Caco-2 (cell line): ENCODE measurements around the gene SDHB. TPM values are rescaled to one million over a fixed set of nuclear protein-coding genes. Genes with fewer than 3 reads are reported as not detected.

ENCODE experiments used
- BruUV-seq: library from RNA; stranded (reverse); fragments of 400-500 nt; replicated peaks from 2 replicates; lab custom pipeline; 2021; lab: Mats Ljungman, UMichigan
- CTCF ChIA-PET: fragments of 300-600 bp; sonication (Branson Sonifier 250); formaldehyde crosslinking; loops from one replicate; lab custom pipeline; 2022; ENCODE audit warnings: antibody characterized with exemption; lab: Charles Lee
- POLR2A ChIA-PET: fragments of 300-600 bp; sonication (Branson Sonifier 250); formaldehyde crosslinking; loops from one replicate; lab custom pipeline; 2022; ENCODE audit warnings: antibody characterized with exemption; lab: Charles Lee
- DNase-seq, 2 experiments: peaks; one replicate each; pipeline versions ENCODE4 v3.0.0 to v3.0.0-alpha.2; 2020 to 2022
- H3K27me3 ChIP-seq: replicated peaks from 2 replicates; pipeline ENCODE4 v1.6.0; 2011; ENCODE audit warnings: low read length; ENCODE audit not compliant: control insufficient read depth, insufficient read depth
- H3K36me3 ChIP-seq: 2 replicates; pipeline ENCODE4 v1.5.1; 2011; ENCODE audit warnings: low read length; ENCODE audit not compliant: control insufficient read depth, insufficient read depth
- H3K4me1 ChIP-seq: fragments of 250-450 bp; sonication (Bioruptor Pico); 2 replicates; pipeline ENCODE4 v1.5.1; 2020; ENCODE audit warnings: mild to moderate bottlenecking
- H3K4me3 ChIP-seq: 2 replicates; pipeline ENCODE4 v1.5.1; 2011; ENCODE audit warnings: low read depth, mild to moderate bottlenecking, control low read depth, low read length
- H3K9me3 ChIP-seq: fragments of 250-450 bp; sonication (Bioruptor Pico); 2 replicates; pipeline ENCODE4 v1.5.1; 2020; ENCODE audit warnings: mild to moderate bottlenecking, moderate library complexity
- H3K27ac Mint-ChIP-seq: one replicate; pipeline ENCODE4 v1.8.0; 2022; ENCODE audit warnings: mixed read lengths; ENCODE audit not compliant: unreplicated experiment
- H3K27me3 Mint-ChIP-seq: one replicate; pipeline ENCODE4 v1.8.0; 2022; ENCODE audit warnings: mixed read lengths; ENCODE audit not compliant: insufficient read depth, unreplicated experiment
- H3K36me3 Mint-ChIP-seq: one replicate; pipeline ENCODE4 v1.8.0; 2022; ENCODE audit warnings: mild to moderate bottlenecking, mixed read lengths; ENCODE audit not compliant: insufficient read depth, unreplicated experiment
- H3K4me1 Mint-ChIP-seq: one replicate; pipeline ENCODE4 v1.8.0; 2022; ENCODE audit warnings: low read depth, mixed read lengths; ENCODE audit not compliant: unreplicated experiment
- H3K4me3 Mint-ChIP-seq: one replicate; pipeline ENCODE4 v1.8.0; 2022; ENCODE audit warnings: mild to moderate bottlenecking, moderate library complexity, mixed read lengths; ENCODE audit not compliant: unreplicated experiment
- H3K9me3 Mint-ChIP-seq: one replicate; pipeline ENCODE4 v1.8.0; 2022; ENCODE audit warnings: mixed read lengths; ENCODE audit not compliant: unreplicated experiment
- CTCF ChIP-seq, 2 experiments: fragments of 200-600 bp in 1 of 2; IDR thresholded peaks; 1 replicate in 1 of 2; 2 replicates in 1 of 2; pipeline versions ENCODE4 v1.5.1 to v1.8.0; 2011 to 2022; ENCODE audit warnings: antibody characterized with exemption in 1 of 2, control low read depth in 1 of 2, inconsistent platforms in 1 of 2, low read depth in 1 of 2, low read length in 1 of 2, mild to moderate bottlenecking in 1 of 2, moderate library complexity in 1 of 2; ENCODE audit not compliant: insufficient read depth in 1 of 2, severe bottlenecking in 1 of 2, unreplicated experiment in 1 of 2
- intact Hi-C: fragments of 100-400 bp; cut with micrococcal nuclease; formaldehyde crosslinking; loops from one replicate; pipeline ENCODE4 v1.10.0; 2022; ENCODE audit not compliant: unreplicated experiment
- total RNA-seq: library from RNA; stranded (reverse); gene quantifications from 2 replicates; pipeline ENCODE4 v1.2.3, GENCODE V29; 2022

The SDHB gene
- total RNA-seq, 1 experiment from 2014 or later = 91.5 TPM

GRCh38 chr1:17023573-17023972 is 30.3 kb downstream of the SDHB start:
- Mint-ChIP-seq H3K4me3 (no peak overlapping the region), H3K4me1 (no peaks in the 10 kb centered on the region), H3K27ac (no peak overlapping the region), H3K27me3 (no peaks in the 10 kb centered on the region), H3K9me3 (no peaks in the 10 kb centered on the region), H3K36me3 (peaks cover 49% of the 10 kb centered on the region)
- intact Hi-C loops = no loop called here
- no TSS peak for BruUV-seq
- CTCF ChIA-PET = no interaction called here
- POLR2A ChIA-PET = no interaction called here
- Histone ChIP-seq H3K27me3 (no peaks in the 10 kb centered on the region), H3K4me1 (no peaks in the 10 kb centered on the region), H3K9me3 (no peaks in the 10 kb centered on the region), H3K36me3 (peaks cover 1% of the 10 kb centered on the region), H3K4me3 (no peak overlapping the region)
- DNase-seq = no peak
- TF ChIP-seq CTCF (IDR thresholded peaks at IDR 0.05; ENCODE audit: insufficient read depth in 1 of 2, low read depth in 1 of 2, low read length in 1 of 2, severe bottlenecking in 1 of 2, unreplicated experiment in 1 of 2) = no peak

- Histone ChIP-seq H3K4me3 (no peak overlapping the region), H3K9me3 (no peaks in the 10 kb centered on the region), H3K4me1 (no peaks in the 10 kb centered on the region), H3K36me3 (peaks cover 1% of the 10 kb centered on the region), H3K27me3 (no peaks in the 10 kb centered on the region)
- Mint-ChIP-seq H3K4me1 (no peaks in the 10 kb centered on the region), H3K9me3 (no peaks in the 10 kb centered on the region), H3K27ac (no peak overlapping the region), H3K36me3 (peaks cover 44% of the 10 kb centered on the region), H3K27me3 (no peaks in the 10 kb centered on the region), H3K4me3 (no peak overlapping the region)
- intact Hi-C loops = no loop called here
- no peak for TF ChIP-seq CTCF (IDR thresholded peaks at IDR 0.05; ENCODE audit: insufficient read depth in 1 of 2, low read depth in 1 of 2, low read length in 1 of 2, severe bottlenecking in 1 of 2, unreplicated experiment in 1 of 2)
- no peak for DNase-seq
- CTCF ChIA-PET = no interaction called here
- no TSS peak for BruUV-seq
- POLR2A ChIA-PET = no interaction called here
These were observed 30.7 kb downstream of the SDHB start for GRCh38 chr1:17023102-17023501.

GRCh38 chr1:17021896-17022295 is 31.9 kb downstream of the SDHB start:
- H3K9me3 ChIP-seq = no peaks in the 10 kb centered on the region
- no TSS peak for BruUV-seq
- DNase-seq = no peak
- H3K27ac Mint-ChIP-seq = no peak overlapping the region
- ChIA-PET CTCF (no interaction called here), POLR2A (no interaction called here)
- H3K4me1 ChIP-seq = no peaks in the 10 kb centered on the region
- H3K27me3 Mint-ChIP-seq = no peaks in the 10 kb centered on the region
- no peaks in the 10 kb centered on the region for H3K4me1 Mint-ChIP-seq
- no peak overlapping the region for H3K4me3 Mint-ChIP-seq
- no peaks in the 10 kb centered on the region for H3K27me3 ChIP-seq
- no peak overlapping the region for H3K4me3 ChIP-seq
- H3K9me3 Mint-ChIP-seq = no peaks in the 10 kb centered on the region
- no peak for TF ChIP-seq CTCF (IDR thresholded peaks at IDR 0.05; ENCODE audit: insufficient read depth in 1 of 2, low read depth in 1 of 2, low read length in 1 of 2, severe bottlenecking in 1 of 2, unreplicated experiment in 1 of 2)
- H3K36me3 ChIP-seq = peaks cover 1% of the 10 kb centered on the region
- intact Hi-C loops = no loop called here
- H3K36me3 Mint-ChIP-seq = peaks cover 32% of the 10 kb centered on the region
